K562 (cell line): Measurements from ENCODE around the gene HOXA7.

Experiments used
- BCLAF1 ChIP-seq, 2 experiments: fragments of 450-650 bp in 1 of 2; IDR thresholded peaks; 2 replicates each; pipeline ENCODE4 v1.6.1; 2011 to 2017; ENCODE audit warnings: low read depth in 2 of 2, antibody characterized with exemption in 1 of 2, borderline replicate concordance in 1 of 2, low read length in 1 of 2, mild to moderate bottlenecking in 1 of 2, mixed read lengths in 1 of 2; ENCODE audit not compliant: control insufficient read depth in 1 of 2
- CTCF ChIP-seq, 3 experiments: IDR thresholded peaks in 2 of 3; conservative IDR thresholded peaks in 1 of 3; 2 replicates each; pipeline ENCODE4 v1.5.1; 2011 to 2012; ENCODE audit warnings: low read length in 3 of 3, mild to moderate bottlenecking in 3 of 3, control low read depth in 2 of 3, improper control_type of control experiment in 1 of 3, inconsistent platforms in 1 of 3, low read depth in 1 of 3, mixed read lengths in 1 of 3, moderate library complexity in 1 of 3; ENCODE audit not compliant: insufficient read depth in 2 of 3
- EZH2 ChIP-seq: IDR thresholded peaks from 2 replicates; pipeline ENCODE4 v1.6.1; 2012; ENCODE audit warnings: low read depth, mild to moderate bottlenecking, inconsistent platforms, low read length, borderline replicate concordance
- FOXP4 ChIP-seq: sonication (generic); formaldehyde crosslinking; IDR thresholded peaks from 2 replicates; pipeline ENCODE4 v1.8.0; 2022; ENCODE audit warnings: mild to moderate bottlenecking, missing genetic modification reagents, borderline replicate concordance
- GATAD2B ChIP-seq: fragments of 450-650 bp; IDR thresholded peaks from 2 replicates; pipeline ENCODE4 v1.6.1; 2017; ENCODE audit warnings: mild to moderate bottlenecking, borderline replicate concordance
- JUND ChIP-seq, 2 experiments: IDR thresholded peaks; 2 replicates in 1 of 2; 3 replicates in 1 of 2; pipeline ENCODE4 v1.6.1; 2011; ENCODE audit warnings: borderline replicate concordance in 2 of 2, low read depth in 2 of 2, low read length in 2 of 2, improper control_type of control experiment in 1 of 2, missing biosample characterization in 1 of 2, missing genetic modification characterization in 1 of 2, missing genetic modification reagents in 1 of 2
- NFATC3 ChIP-seq: fragments of 450-650 bp; IDR thresholded peaks from 2 replicates; pipeline ENCODE4 v1.6.1; 2017; ENCODE audit warnings: mild to moderate bottlenecking
- POLR2A ChIP-seq: fragments of 450-650 bp; conservative IDR thresholded peaks from 2 replicates; pipeline ENCODE4 v1.6.1; 2016
- RAD21 ChIP-seq, 2 experiments: fragments of 250-450 bp in 1 of 2; fragments of 450-650 bp in 1 of 2; sonication (Bioruptor Pico) in 1 of 2; formaldehyde crosslinking in 1 of 2; IDR thresholded peaks in 1 of 2; conservative IDR thresholded peaks in 1 of 2; 2 replicates each; pipeline versions ENCODE4 v1.4.0 to v1.8.0; 2020 to 2022; ENCODE audit warnings: mild to moderate bottlenecking in 2 of 2, moderate library complexity in 1 of 2
- STAT5B ChIP-seq: fragments of 250-450 bp; sonication (Bioruptor Pico); IDR thresholded peaks from 2 replicates; pipeline ENCODE4 v1.8.0; 2021; ENCODE audit warnings: mild to moderate bottlenecking, inconsistent platforms
- ZBTB49 ChIP-seq: sonication (generic); formaldehyde crosslinking; IDR thresholded peaks from 2 replicates; pipeline ENCODE4 v1.8.0; 2022; ENCODE audit warnings: missing genetic modification reagents, mild to moderate bottlenecking, borderline replicate concordance
- ZZZ3 ChIP-seq: fragments of 450-650 bp; IDR thresholded peaks from 2 replicates; pipeline ENCODE4 v1.6.1; 2016; ENCODE audit warnings: antibody characterized with exemption, mild to moderate bottlenecking, moderate library complexity
- TF ChIP-seq, protein P1 (sequence below): fragments of 450-650 bp; conservative IDR thresholded peaks from 2 replicates; pipeline ENCODE4 v1.6.1; 2016; ENCODE audit warnings: missing genetic modification characterization, low read depth, mild to moderate bottlenecking, control low read depth, missing compliant biosample characterization
- TF ChIP-seq, protein P2 (sequence below): fragments of 250-450 bp; sonication (Bioruptor Pico); IDR thresholded peaks from 2 replicates; pipeline ENCODE4 v1.9.0; 2021; ENCODE audit warnings: mild to moderate bottlenecking

DNA sequence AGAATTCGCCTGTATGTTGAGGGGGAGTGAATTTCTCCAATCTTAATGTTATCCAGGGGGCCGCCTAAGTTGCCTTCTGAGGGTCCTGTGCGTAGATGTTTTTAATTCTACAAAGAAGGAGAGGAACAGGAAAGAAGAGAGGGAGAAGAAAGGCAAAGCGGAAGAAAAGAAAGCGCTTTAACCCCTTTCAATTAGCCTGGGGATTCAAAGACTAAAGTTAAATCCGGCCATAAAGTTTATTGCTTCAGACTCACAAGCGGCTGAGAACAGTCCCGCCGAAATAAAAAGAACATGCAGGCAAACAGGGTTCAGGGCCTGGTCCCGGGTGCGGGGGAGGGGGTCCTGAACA lies 17.5 kb downstream of the HOXA7 start:
- TF ChIP-seq, protein P1, sequence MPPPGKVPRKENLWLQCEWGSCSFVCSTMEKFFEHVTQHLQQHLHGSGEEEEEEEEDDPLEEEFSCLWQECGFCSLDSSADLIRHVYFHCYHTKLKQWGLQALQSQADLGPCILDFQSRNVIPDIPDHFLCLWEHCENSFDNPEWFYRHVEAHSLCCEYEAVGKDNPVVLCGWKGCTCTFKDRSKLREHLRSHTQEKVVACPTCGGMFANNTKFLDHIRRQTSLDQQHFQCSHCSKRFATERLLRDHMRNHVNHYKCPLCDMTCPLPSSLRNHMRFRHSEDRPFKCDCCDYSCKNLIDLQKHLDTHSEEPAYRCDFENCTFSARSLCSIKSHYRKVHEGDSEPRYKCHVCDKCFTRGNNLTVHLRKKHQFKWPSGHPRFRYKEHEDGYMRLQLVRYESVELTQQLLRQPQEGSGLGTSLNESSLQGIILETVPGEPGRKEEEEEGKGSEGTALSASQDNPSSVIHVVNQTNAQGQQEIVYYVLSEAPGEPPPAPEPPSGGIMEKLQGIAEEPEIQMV: no peak
- no peak for TF ChIP-seq GATAD2B
- TF ChIP-seq BCLAF1 (IDR thresholded peaks at IDR 0.05; ENCODE audit: borderline replicate concordance in 1 of 2, control insufficient read depth in 1 of 2, low read depth in 2 of 2, low read length in 1 of 2): no peak
- no peak for TF ChIP-seq CTCF (IDR thresholded peaks at IDR 0.05 in 2 of 3, conservative IDR thresholded peaks at IDR 0.05 in 1 of 3; ENCODE audit: insufficient read depth in 2 of 3, low read depth in 1 of 3, low read length in 3 of 3)
- TF ChIP-seq FOXP4 (CRISPR knock-in tag): no peak
- TF ChIP-seq ZBTB49 (CRISPR knock-in tag): no peak
- no peak for TF ChIP-seq EZH2
- no peak for TF ChIP-seq NFATC3
- TF ChIP-seq STAT5B (CRISPR knock-in tag): no peak
- TF ChIP-seq RAD21 (CRISPR knock-in tag; conservative IDR thresholded peaks at IDR 0.05 in 1 of 2, IDR thresholded peaks at IDR 0.05 in 1 of 2): no peak
- no peak for TF ChIP-seq ZZZ3
- no peak for TF ChIP-seq POLR2A
- TF ChIP-seq JUND (IDR thresholded peaks at IDR 0.05; ENCODE audit: borderline replicate concordance, low read depth, low read length): no peak
- TF ChIP-seq JUND (tag; IDR thresholded peaks at IDR 0.05; ENCODE audit: borderline replicate concordance, low read depth, low read length): no peak
- TF ChIP-seq, protein P2, sequence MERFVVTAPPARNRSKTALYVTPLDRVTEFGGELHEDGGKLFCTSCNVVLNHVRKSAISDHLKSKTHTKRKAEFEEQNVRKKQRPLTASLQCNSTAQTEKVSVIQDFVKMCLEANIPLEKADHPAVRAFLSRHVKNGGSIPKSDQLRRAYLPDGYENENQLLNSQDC (CRISPR knock-in tag): no peak
